ENCODE results near the gene P3H2.

P3H2 gene

DNA sequence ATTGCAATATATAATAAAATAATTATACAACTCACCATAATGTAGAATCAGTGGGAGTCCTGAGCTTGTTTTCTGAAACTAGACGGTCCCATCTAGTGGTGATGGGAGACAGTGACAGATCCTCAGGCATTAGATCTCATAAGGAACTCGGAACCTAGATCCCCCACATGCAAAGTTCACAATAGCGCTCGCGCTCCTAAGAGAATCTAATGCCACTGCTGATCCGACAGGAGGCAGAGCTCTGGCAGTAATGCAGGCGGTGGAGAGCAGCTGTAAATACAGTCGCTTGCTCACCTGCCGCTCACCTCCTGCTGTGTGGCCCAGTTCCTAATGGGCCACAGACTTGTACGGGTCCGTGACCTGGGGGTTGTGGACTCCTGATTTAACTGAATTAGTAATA, 87.8 kb downstream of the P3H2 start (continued):
- TF ChIP-seq, protein P1, sequence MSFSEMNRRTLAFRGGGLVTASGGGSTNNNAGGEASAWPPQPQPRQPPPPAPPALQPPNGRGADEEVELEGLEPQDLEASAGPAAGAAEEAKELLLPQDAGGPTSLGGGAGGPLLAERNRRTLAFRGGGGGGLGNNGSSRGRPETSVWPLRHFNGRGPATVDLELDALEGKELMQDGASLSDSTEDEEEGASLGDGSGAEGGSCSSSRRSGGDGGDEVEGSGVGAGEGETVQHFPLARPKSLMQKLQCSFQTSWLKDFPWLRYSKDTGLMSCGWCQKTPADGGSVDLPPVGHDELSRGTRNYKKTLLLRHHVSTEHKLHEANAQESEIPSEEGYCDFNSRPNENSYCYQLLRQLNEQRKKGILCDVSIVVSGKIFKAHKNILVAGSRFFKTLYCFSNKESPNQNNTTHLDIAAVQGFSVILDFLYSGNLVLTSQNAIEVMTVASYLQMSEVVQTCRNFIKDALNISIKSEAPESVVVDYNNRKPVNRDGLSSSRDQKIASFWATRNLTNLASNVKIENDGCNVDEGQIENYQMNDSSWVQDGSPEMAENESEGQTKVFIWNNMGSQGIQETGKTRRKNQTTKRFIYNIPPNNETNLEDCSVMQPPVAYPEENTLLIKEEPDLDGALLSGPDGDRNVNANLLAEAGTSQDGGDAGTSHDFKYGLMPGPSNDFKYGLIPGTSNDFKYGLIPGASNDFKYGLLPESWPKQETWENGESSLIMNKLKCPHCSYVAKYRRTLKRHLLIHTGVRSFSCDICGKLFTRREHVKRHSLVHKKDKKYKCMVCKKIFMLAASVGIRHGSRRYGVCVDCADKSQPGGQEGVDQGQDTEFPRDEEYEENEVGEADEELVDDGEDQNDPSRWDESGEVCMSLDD (tag by site-specific recombination; IDR thresholded peaks at IDR 0.05), result no peak

DNA sequence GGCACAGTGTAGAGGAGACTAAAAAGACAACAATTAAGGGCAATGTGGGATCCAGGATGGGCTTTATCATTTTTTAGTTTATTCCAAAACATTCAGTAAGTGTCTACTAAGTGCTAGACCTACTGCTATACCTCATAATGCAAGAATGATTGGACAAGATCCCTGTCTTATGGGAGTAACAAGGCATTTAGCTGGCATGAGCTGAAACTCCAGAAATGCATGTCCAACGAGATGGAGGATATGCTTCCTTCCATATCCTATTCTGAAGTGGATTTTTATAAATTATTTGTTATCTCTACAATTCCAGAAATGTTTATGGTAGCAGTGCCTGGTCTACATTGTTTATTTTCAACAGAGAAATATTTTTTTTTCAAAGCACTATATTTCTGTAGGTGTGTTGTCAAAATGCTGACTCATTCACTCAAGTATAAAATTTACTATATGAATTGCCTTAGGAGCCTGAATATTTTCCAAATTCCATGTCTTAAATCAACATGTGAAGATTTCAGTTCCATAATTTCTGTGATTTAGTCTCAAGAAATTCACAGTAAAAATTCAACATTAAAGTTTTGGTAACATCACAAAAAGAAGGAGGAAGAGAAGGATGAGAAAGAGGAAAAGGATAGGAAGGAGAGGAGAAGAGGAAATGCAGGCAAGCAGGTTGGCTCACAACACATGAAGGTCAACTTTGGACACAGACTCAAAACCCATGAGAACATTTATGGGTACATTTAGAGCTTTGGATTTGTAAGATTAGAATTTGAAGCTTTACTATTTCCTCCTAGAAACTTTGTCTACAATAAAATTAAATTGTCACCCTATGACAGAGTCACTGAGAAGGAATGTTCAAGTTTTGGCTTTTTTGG, 88.6 kb downstream of the P3H2 start:
- no peaks in the 10 kb centered on the region for H3K36me3 ChIP-seq (ENCODE audit: control insufficient read depth in 2 of 2, insufficient read depth in 1 of 2, low read length in 2 of 2)
- H3K4me3 ChIP-seq (ENCODE audit: low read depth, low read length), result no peak overlapping the region
- no peaks in the 10 kb centered on the region for H3K9me3 ChIP-seq (ENCODE audit: control insufficient read depth, insufficient read depth, low read depth, low read length)
- no peak overlapping the region for H3K27ac ChIP-seq (ENCODE audit: extremely low read depth, low read depth, low read length)
- H3K4me1 ChIP-seq (ENCODE audit: control insufficient read depth, insufficient read depth, low read length), result no peaks in the 10 kb centered on the region
- TF ChIP-seq MYNN (tag by site-specific recombination; IDR thresholded peaks at IDR 0.05; ENCODE audit: borderline replicate concordance) (no peak), ZNF366 (tag by site-specific recombination; conservative IDR thresholded peaks at IDR 0.05) (0 out of 2 replicates have a peak, but pooled peaks have one; percentile 28), ZNF335 (tag by site-specific recombination; conservative IDR thresholded peaks at IDR 0.05) (peak; percentile 39; the same call in 1 of the 2 replicates)
- TF ChIP-seq, protein P2, sequence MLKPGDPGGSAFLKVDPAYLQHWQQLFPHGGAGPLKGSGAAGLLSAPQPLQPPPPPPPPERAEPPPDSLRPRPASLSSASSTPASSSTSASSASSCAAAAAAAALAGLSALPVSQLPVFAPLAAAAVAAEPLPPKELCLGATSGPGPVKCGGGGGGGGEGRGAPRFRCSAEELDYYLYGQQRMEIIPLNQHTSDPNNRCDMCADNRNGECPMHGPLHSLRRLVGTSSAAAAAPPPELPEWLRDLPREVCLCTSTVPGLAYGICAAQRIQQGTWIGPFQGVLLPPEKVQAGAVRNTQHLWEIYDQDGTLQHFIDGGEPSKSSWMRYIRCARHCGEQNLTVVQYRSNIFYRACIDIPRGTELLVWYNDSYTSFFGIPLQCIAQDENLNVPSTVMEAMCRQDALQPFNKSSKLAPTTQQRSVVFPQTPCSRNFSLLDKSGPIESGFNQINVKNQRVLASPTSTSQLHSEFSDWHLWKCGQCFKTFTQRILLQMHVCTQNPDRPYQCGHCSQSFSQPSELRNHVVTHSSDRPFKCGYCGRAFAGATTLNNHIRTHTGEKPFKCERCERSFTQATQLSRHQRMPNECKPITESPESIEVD (tag by site-specific recombination; IDR thresholded peaks at IDR 0.05), result peak; percentile 28; the same call in 1 of the 2 replicates
- POLR2A ChIA-PET, result no interaction called here
- CTCF ChIA-PET, result interaction anchor here (0.6 kb wide), 1 partner anchor 199 kb away, joined by 3 read pairs; no protein-coding TSS in a partner anchor

DNA sequence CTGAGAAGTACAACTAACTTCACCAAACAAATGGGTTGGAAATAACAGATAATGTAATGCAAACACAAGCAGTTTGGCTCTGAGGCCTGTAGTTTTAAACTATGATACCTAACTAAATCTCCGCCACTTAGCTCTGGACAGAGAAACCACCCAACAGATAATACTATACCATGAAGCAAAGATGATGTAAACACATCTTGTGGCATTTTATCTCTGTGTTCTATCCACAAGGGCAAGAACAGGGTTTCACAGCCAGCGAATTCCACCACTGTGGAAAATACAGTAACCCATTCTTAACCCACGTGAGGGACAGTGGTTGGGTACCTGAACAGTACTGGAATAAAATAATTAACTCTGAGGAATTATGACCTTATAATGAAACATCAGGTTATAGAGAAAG, 93.6 kb downstream of the P3H2 start:
- H3K4me3 ChIP-seq (ENCODE audit: low read depth, low read length), result no peak overlapping the region
- POLR2A ChIA-PET, result no interaction called here
- no peaks in the 10 kb centered on the region for H3K9me3 ChIP-seq (ENCODE audit: control insufficient read depth, insufficient read depth, low read depth, low read length)
- CTCF ChIA-PET, result no interaction called here
- no peaks in the 10 kb centered on the region for H3K4me1 ChIP-seq (ENCODE audit: control insufficient read depth, insufficient read depth, low read length)
- H3K36me3 ChIP-seq (ENCODE audit: control insufficient read depth in 2 of 2, insufficient read depth in 1 of 2, low read length in 2 of 2), result no peaks in the 10 kb centered on the region
- no peak overlapping the region for H3K27ac ChIP-seq (ENCODE audit: extremely low read depth, low read depth, low read length)
- TF ChIP-seq ZNF792 (tag by site-specific recombination; IDR thresholded peaks at IDR 0.05) (no peak), ZNF423 (tag by site-specific recombination; IDR thresholded peaks at IDR 0.05) (no peak), ZNF133 (tag by site-specific recombination; IDR thresholded peaks at IDR 0.05) (no peak), ZNF600 (tag by site-specific recombination; IDR thresholded peaks at IDR 0.05) (no peak), ZNF544 (tag by site-specific recombination; IDR thresholded peaks at IDR 0.05) (no peak), ZNF549 (tag by site-specific recombination; IDR thresholded peaks at IDR 0.05) (no peak), ZXDB (tag by site-specific recombination; IDR thresholded peaks at IDR 0.05) (no peak), ZBTB17 (tag by site-specific recombination; IDR thresholded peaks at IDR 0.05) (no peak), ZNF560 (tag by site-specific recombination; IDR thresholded peaks at IDR 0.05; ENCODE audit: borderline replicate concordance) (no peak), ZNF112 (tag by site-specific recombination; IDR thresholded peaks at IDR 0.05) (no peak)
- TF ChIP-seq, protein P3, sequence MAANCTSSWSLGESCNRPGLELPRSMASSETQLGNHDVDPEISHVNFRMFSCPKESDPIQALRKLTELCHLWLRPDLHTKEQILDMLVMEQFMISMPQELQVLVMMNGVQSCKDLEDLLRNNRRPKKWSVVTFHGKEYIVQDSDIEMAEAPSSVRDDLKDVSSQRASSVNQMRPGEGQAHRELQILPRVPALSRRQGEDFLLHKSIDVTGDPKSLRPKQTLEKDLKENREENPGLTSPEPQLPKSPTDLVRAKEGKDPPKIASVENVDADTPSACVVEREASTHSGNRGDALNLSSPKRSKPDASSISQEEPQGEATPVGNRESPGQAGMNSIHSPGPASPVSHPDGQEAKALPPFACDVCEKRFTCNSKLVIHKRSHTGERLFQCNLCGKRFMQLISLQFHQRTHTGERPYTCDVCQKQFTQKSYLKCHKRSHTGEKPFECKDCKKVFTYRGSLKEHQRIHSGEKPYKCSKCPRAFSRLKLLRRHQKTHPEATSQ (tag by site-specific recombination; IDR thresholded peaks at IDR 0.05), result no peak
- TF ChIP-seq, protein P4, sequence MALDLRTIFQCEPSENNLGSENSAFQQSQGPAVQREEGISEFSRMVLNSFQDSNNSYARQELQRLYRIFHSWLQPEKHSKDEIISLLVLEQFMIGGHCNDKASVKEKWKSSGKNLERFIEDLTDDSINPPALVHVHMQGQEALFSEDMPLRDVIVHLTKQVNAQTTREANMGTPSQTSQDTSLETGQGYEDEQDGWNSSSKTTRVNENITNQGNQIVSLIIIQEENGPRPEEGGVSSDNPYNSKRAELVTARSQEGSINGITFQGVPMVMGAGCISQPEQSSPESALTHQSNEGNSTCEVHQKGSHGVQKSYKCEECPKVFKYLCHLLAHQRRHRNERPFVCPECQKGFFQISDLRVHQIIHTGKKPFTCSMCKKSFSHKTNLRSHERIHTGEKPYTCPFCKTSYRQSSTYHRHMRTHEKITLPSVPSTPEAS (tag by site-specific recombination; IDR thresholded peaks at IDR 0.05), result no peak
- TF ChIP-seq, protein P5, sequence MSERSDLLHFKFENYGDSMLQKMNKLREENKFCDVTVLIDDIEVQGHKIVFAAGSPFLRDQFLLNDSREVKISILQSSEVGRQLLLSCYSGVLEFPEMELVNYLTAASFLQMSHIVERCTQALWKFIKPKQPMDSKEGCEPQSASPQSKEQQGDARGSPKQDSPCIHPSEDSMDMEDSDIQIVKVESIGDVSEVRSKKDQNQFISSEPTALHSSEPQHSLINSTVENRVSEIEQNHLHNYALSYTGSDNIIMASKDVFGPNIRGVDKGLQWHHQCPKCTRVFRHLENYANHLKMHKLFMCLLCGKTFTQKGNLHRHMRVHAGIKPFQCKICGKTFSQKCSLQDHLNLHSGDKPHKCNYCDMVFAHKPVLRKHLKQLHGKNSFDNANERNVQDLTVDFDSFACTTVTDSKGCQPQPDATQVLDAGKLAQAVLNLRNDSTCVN (tag by site-specific recombination; optimal IDR thresholded peaks at IDR 0.05), result no peak
- TF ChIP-seq, protein P6, sequence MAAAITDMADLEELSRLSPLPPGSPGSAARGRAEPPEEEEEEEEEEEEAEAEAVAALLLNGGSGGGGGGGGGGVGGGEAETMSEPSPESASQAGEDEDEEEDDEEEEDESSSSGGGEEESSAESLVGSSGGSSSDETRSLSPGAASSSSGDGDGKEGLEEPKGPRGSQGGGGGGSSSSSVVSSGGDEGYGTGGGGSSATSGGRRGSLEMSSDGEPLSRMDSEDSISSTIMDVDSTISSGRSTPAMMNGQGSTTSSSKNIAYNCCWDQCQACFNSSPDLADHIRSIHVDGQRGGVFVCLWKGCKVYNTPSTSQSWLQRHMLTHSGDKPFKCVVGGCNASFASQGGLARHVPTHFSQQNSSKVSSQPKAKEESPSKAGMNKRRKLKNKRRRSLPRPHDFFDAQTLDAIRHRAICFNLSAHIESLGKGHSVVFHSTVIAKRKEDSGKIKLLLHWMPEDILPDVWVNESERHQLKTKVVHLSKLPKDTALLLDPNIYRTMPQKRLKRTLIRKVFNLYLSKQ (tag by site-specific recombination; IDR thresholded peaks at IDR 0.05; ENCODE audit: borderline replicate concordance), result no peak
